ENCODE measurements around the gene ADAM23.

DNA sequence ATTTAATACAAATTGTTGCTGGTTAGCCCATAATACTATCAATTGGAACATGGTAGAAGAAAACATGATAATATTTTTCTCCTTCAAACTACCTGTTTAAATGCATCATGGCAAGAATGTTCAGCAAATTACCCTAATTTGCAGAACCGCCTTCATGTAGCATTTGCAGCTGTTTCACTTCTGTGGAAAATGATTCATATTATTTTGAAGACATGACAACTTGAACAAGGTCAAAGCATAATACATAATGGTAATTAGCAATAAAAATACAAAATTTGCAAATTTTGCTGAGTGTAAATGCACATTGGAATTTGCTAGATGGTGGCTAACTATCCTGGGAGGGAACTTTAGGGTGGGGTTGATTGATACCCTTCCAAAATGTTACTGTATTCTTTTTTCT, 30.8 kb downstream of the ADAM23 start:
- TF ChIP-seq, protein P1, sequence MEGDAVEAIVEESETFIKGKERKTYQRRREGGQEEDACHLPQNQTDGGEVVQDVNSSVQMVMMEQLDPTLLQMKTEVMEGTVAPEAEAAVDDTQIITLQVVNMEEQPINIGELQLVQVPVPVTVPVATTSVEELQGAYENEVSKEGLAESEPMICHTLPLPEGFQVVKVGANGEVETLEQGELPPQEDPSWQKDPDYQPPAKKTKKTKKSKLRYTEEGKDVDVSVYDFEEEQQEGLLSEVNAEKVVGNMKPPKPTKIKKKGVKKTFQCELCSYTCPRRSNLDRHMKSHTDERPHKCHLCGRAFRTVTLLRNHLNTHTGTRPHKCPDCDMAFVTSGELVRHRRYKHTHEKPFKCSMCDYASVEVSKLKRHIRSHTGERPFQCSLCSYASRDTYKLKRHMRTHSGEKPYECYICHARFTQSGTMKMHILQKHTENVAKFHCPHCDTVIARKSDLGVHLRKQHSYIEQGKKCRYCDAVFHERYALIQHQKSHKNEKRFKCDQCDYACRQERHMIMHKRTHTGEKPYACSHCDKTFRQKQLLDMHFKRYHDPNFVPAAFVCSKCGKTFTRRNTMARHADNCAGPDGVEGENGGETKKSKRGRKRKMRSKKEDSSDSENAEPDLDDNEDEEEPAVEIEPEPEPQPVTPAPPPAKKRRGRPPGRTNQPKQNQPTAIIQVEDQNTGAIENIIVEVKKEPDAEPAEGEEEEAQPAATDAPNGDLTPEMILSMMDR (IDR thresholded peaks at IDR 0.05) = no peak
- TF ChIP-seq POLR2A (IDR thresholded peaks at IDR 0.05) = no peak

All from body of pancreas (tissue), 4 donors.